T47D (cell line): ENCODE measurements around the gene MCTP2.

Source experiments
- DNase-seq, 2 experiments: peaks; one replicate each; pipeline versions ENCODE4 v3.0.0 to v3.0.0-alpha.2; 2011 to 2012; ENCODE audit warnings: low read depth in 1 of 2, low spot score in 1 of 2
- JUND ChIP-seq: IDR thresholded peaks from 2 replicates; pipeline ENCODE4 v1.6.1; 2012; ENCODE audit warnings: low read depth
- in situ Hi-C: cut with HindIII; loops from 2 replicates; pipeline ENCODE4 v1.10.0; 2016; ENCODE audit warnings: low sequenced_read_pairs, low pct_unique_long_range_greater_than_20kb

Gene MCTP2, protein sequence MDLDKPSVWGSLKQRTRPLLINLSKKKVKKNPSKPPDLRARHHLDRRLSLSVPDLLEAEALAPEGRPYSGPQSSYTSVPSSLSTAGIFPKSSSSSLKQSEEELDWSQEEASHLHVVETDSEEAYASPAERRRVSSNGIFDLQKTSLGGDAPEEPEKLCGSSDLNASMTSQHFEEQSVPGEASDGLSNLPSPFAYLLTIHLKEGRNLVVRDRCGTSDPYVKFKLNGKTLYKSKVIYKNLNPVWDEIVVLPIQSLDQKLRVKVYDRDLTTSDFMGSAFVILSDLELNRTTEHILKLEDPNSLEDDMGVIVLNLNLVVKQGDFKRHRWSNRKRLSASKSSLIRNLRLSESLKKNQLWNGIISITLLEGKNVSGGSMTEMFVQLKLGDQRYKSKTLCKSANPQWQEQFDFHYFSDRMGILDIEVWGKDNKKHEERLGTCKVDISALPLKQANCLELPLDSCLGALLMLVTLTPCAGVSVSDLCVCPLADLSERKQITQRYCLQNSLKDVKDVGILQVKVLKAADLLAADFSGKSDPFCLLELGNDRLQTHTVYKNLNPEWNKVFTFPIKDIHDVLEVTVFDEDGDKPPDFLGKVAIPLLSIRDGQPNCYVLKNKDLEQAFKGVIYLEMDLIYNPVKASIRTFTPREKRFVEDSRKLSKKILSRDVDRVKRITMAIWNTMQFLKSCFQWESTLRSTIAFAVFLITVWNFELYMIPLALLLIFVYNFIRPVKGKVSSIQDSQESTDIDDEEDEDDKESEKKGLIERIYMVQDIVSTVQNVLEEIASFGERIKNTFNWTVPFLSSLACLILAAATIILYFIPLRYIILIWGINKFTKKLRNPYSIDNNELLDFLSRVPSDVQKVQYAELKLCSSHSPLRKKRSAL

DNA sequence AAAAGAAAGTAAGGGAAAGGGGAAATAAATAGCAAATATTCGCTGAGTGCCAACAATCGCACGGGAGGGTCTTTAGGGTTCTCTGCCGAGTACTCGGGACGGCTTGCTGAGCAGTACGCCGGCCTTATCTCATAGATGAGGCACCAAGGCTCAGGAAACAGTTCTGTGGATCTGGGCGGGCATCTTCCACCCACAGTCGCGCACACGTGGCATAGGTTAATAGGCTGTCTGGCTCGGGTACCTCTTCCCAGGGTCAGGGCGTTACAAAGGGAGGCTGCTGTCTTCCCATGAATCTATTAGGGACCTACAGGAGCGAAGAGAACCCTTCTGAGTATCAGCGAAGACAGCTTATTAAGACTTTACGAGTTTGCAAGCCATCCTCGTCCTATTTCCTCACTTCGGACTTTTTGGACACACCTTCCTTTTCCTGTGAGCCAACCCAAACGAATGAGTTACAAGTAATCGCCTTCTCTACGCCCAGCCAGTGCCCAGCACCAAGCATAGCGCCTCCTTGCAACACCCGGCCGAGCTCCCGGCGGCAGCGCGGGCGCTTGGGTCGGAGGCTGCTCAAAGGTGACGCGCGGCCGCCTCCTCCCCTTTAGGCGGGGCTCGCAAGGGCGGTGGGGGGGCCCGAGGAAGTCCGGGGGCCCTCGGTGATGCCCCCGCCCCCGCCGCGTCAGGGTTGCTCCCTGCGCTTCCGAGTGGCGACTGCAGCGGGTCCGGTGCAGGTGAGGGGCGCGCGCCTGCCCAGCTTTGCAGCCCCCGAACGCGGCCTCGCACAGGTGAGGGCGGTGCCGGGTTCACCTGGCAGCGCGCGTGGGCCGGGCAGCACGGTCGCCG lies at the start of gene MCTP2:
TSS of gene MCTP2 (plus strand) at position 679 of the 840 bp plus-strand sequence. CDS start 66,705 bp downstream, outside the sequence.
- in situ Hi-C loops, result no loop called here
- DNase-seq, result no peak
- TF ChIP-seq JUND, result no peak

DNA sequence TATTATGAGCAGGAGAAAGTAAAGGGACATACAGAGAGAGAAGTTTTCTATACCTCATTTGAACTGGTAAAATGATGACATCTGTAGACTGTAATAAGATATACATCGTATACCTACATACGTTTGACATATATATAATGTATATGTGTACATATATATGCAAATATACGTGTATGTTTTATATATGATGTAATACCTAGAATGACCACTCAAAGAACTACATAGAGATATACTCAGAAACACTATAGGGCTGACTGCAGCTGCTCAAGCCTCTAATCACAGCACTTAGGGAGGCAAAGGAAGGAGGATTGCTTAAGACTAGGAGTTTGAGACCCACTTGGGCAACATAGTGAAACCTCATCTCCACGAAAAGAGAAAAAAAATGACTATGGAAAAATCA lies 48.5 kb upstream of the MCTP2 start:
- no peak for DNase-seq
- TF ChIP-seq JUND, result no peak
- in situ Hi-C loops, result no loop called here

DNA sequence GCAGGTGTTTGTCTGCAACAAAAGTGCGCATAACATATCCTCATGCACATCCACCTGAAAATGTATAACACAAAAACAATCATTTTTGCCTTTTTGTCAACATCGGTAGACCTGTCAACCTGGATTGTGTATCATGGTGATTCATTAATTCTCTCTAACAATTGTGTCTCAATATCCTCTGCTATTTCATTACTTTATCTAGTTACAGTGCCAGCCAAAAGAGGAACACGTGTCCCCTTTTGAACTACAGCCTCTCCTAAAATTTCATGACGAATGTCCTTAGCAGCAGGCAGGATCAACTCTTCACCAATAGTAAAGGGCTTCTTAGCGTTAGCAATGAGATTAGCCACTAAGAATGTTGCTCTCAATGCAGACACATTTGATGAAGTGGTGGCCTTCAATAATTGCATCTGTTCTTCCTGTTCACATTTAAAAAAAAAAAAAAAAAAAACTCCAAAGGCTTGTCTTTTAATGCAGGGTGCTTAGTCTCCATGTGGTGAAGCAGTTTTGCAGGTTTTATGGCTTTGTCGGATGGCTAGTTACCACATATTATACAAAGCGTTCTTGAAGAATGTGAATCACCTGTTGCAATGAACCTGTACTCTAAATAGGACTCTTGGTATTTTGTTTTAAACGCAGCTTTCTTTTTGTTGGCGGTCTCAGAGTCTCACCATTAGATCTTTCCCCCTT lies 45.7 kb upstream of the MCTP2 start:
- TF ChIP-seq JUND, result no peak
- DNase-seq, result no peak
- in situ Hi-C loops, result no loop called here

DNA sequence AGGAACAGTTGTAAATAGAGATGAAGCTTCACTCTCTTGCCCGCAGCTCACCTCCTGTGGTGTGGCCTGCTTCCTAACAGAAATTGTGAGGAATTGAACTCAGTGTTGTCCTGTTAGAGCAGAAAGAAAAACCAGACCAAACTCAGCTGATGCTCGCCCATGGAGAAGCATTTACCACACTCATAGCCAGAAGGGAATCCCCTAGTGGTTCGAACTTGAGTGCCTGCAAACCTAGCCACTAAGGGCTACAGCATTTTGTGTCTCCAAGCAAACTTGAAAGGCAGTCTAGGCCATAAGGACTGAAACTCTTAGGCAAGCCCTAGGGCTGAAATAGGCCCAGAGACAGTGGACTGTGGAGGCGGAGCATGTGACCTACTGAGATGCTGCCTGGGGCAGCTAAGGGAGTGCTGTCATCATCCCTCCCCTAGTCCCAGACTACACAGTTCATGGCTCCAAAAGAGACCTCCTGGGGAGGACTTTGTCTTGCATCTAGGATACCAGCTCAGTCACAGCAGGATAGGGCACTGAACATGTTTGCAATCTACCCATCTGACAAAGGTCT lies 44.5 kb upstream of the MCTP2 start:
- no peak for DNase-seq
- in situ Hi-C loops, result no loop called here
- no peak for TF ChIP-seq JUND

DNA sequence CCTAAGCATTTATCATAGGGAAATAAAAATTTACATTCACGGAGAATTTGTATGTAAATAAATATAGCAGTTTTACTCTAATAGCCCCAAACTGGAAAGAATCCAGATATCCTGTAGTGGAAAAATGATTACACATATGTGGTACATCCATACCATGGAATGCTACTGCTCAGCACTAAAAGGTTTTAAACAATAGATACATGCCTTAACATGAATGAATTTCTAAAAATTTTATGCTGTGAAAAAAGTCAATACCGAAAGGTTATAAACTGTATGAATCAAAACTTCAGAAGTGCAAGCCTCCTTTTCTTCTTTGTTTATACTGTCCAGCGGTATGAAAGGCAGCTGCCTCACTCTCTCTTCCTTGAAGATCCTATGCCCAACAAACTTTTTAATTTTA lies 37.5 kb upstream of the MCTP2 start:
- in situ Hi-C loops, result no loop called here
- DNase-seq, result no peak
- no peak for TF ChIP-seq JUND

DNA sequence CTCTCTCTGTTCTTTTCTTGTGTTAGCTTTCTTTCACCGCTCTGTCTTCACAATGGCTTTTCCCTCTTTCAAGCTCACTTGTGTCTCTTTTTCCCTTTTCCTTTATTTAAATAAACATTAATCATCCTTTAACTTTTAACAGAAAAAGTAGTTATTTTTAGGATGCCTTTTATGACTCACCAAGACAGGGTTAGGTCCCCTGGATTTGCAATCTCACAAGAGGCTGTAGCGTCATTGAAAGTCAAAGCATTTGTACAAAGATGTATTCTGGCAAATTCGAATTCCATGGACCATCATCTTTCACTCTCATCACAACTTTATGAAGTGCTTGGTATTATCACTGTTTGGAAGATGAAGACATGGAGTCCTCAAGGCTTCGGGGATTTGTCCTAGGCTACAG lies 34.8 kb upstream of the MCTP2 start:
- in situ Hi-C loops, result no loop called here
- no peak for DNase-seq
- TF ChIP-seq JUND, result no peak

DNA sequence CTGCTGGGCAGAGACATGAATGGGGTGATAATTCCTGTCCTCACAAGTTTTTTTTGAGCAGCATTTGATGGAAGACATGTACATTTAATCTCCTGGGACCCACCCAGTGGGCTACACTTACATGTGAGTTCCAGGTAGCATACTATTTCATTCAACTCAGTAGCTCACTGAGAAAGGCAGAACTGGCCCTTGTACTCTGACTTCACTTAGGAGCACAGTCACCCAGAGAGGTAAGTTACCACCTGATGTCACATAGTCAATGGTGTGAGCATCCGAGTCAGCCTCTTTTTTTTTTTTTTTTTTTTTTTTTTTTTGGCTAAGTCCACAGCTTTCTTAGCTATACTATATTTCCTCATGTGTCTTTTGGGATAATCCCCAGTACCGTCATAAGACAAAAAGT lies 32.7 kb upstream of the MCTP2 start:
- no peak for TF ChIP-seq JUND
- in situ Hi-C loops, result no loop called here
- DNase-seq, result no peak

DNA sequence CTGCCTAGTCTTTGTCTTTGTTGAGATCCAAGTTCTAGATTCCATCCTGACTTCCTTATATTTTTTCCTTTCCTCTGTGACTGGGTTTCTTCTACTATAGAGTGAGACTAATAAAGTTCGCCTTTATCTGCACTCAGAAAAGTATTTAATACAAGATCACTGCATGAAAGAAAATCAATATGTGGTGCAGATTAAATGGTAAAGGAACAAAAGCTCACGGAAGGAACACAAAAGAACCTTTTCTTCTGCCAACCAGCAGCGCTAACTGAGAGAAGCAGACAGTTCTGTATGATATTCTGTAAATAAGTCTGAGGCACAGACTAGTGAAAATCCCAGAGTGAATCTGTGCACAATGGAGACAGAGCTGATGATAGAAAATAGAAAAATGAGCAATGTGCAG lies 31.6 kb upstream of the MCTP2 start:
- no peak for TF ChIP-seq JUND
- no peak for DNase-seq
- in situ Hi-C loops, result no loop called here

DNA sequence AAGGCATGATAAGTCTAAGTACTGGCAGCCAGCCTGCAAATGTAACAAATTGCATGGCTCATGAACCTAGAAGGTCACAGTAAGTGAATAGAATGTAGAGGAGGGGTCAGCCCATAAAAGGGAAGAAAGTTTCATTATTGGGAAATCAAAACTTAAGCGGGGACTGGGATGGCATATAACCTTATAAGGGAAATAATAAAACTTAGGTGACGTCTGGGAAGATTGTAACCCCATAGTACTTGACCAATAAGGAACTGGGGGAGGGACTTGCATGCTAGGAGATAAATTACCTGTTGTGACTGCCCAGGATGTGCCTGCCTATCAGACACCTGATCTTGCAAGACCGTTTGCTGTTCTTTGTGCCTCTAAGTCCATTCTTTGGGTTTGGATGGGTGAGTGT lies 28.1 kb upstream of the MCTP2 start:
- in situ Hi-C loops, result no loop called here
- TF ChIP-seq JUND, result no peak
- DNase-seq, result no peak

DNA sequence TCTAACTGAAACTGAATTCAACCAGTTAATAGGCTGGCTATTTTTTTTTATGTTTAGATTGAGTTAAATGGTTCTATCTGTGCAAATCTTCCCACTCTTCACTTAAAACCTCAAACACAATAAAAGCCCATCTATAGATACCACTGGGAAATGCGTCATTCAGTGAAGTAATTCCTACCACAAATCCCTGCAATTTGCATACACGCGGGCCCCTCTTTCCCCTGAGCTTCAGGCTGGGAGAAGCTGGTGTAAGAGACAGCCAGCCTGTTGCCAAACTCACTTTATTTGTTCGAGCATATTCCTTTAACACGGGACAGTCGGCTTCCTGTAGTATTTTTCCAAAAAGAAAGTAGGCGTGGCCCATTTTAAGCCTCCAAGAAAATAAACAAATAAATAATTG lies 26.0 kb upstream of the MCTP2 start:
- no peak for TF ChIP-seq JUND
- no peak for DNase-seq
- in situ Hi-C loops, result no loop called here

DNA sequence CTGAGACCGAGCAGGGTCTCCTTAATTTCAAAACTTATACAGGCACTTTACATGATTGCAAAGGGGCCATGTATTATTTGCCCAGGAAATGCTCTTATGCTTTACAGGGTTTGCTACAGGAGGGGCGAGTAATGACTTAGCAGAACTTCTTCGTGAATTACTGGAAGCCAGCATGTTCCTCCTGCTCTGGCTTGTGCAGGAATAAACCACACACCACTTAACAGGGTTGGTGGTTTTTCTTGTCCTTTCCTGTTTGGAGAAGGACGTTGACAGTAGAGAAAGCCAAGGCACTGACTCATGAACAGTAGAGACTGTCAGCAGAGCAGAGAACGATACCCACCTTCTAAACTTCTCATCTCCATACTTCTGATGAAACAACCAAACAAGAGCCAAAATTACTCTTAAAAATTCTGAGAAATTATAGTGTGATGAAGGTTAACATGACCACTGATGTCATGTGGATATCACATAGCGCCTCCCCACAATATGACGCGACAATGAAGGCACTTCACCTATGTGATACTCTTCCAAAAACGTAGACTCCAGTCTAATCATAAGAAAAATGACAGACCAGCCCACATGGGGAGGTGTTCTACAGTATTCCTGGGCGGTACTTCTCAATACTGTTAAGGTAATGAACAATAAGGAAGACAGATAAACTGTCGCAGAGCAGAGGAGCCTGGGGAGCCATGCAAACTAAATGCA lies 24.7 kb upstream of the MCTP2 start:
- in situ Hi-C loops, result no loop called here
- TF ChIP-seq JUND, result no peak

DNA sequence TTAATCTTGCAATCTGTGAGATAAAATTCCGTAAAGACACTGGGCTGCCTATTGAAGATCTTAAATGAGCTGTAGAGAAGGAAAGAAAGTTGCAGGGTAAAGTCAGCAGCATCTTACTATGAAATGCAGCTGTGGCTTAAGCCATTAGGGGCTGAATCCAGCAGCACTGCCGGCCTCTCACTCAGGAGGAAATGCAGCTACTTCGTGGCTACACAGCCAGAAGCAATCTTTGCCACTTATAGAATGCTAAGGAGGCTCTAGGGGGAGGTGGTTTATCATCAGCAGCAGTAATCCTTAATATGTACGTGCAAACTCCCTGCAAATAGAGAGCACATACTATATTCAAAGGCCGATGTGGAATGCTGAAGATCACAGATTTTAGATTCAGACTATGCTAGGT lies 19.1 kb upstream of the MCTP2 start:
- DNase-seq, result no peak
- in situ Hi-C loops, result no loop called here
- TF ChIP-seq JUND, result no peak

More for the DNA sequence above, 24.7 kb upstream of the MCTP2 start:
- peak in 1 of 2 experiments; percentile 35 for DNase-seq
